AG04449 (cell line): ENCODE results near the gene ATP6V1A.
"Not testable (repeated sequence)": the region's sequence is repeated elsewhere in the genome, so short reads cannot be mapped to it uniquely, and the experiment has no call there.

Source experiments
- CTCF ChIA-PET: fragments of 350-600 bp; formaldehyde crosslinking; extraction: SDS; loops from one replicate; lab custom pipeline; 2021; ENCODE audit warnings: antibody characterized with exemption; lab: Yijun Ruan, JAX
- POLR2A ChIA-PET: fragments of 400-600, 350-600 bp; formaldehyde crosslinking; extraction: SDS; loops from one replicate; lab custom pipeline; 2020; ENCODE audit warnings: antibody characterized with exemption, inconsistent platforms; lab: Yijun Ruan, JAX
- DNase-seq: peaks from one replicate; pipeline ENCODE4 v3.0.0-alpha.2; 2010; ENCODE audit warnings: low read depth, low spot score
- H3K4me3 ChIP-seq: 2 replicates; pipeline ENCODE4 v1.5.1; 2011; ENCODE audit warnings: low read depth, mild to moderate bottlenecking, control low read depth, low read length
- CTCF ChIP-seq: IDR thresholded peaks from one replicate; pipeline ENCODE4 v1.5.1; 2011; ENCODE audit warnings: mild to moderate bottlenecking, moderate library complexity, low read length, control low read depth, inconsistent platforms; ENCODE audit not compliant: insufficient read depth; ENCODE audit errors: missing control alignments

The ATP6V1A gene

GRCh38 chr3:113847664-113848461, 101.0 kb downstream of the ATP6V1A start:
- H3K4me3 ChIP-seq, result no peak overlapping the region
- CTCF ChIA-PET, result interaction anchor here (1.7 to 7.6 kb wide), 3 partner anchors 10 to 307 kb away, joined by 4 to 80 read pairs (median 12); partner anchors contain the start of gene GRAMD1C
- no peak for DNase-seq
- POLR2A ChIA-PET, result no interaction called here
- TF ChIP-seq CTCF, result no peak

- DNase-seq, H3K4me3 ChIP-seq, POLR2A ChIA-PET: not testable (repeated sequence)
- CTCF ChIA-PET, result interaction anchor here (1.2 kb wide), 1 partner anchor 62 kb away, joined by 3 read pairs; no protein-coding TSS in a partner anchor
Measured at GRCh38 chr3:113849071-113849470, 102.2 kb downstream of the ATP6V1A start.

- DNase-seq, H3K4me3 ChIP-seq, POLR2A ChIA-PET: not testable (repeated sequence)
- CTCF ChIA-PET, result interaction anchor here (1.2 kb wide), 1 partner anchor 61 kb away, joined by 3 read pairs; no protein-coding TSS in a partner anchor
Measured at GRCh38 chr3:113849841-113850240, 103.0 kb downstream of the ATP6V1A start.

- POLR2A ChIA-PET, CTCF ChIA-PET, H3K4me3 ChIP-seq, DNase-seq: not testable (repeated sequence)
Measured at GRCh38 chr3:113850391-113850790, 103.6 kb downstream of the ATP6V1A start.

- H3K4me3 ChIP-seq, result no peak overlapping the region
- no peak for TF ChIP-seq CTCF
- no peak for DNase-seq
- POLR2A ChIA-PET, result no interaction called here
- CTCF ChIA-PET, result interaction anchor here (0.6 to 1.4 kb wide), 3 partner anchors 11 to 243 kb away, joined by 3 read pairs; no protein-coding TSS in a partner anchor
Measured at GRCh38 chr3:113852506-113852905, 105.7 kb downstream of the ATP6V1A start.
